Astrocyte of the cerebellum (primary cell): Measurements from ENCODE around the gene ZNF491.
"Not testable (repeated sequence)": the region's sequence is repeated elsewhere in the genome, so short reads cannot be mapped to it uniquely, and the experiment has no call there.

Experiments
- DNase-seq: peaks from one replicate; pipeline ENCODE4 v3.0.0-alpha.2; 2011; ENCODE audit warnings: low read depth
- H3K4me3 ChIP-seq: 2 replicates; pipeline ENCODE4 v1.5.1; 2011; ENCODE audit warnings: mild to moderate bottlenecking, low read depth, low read length, moderate library complexity
- CTCF ChIP-seq: IDR thresholded peaks from 2 replicates; pipeline ENCODE4 v1.5.1; 2012; ENCODE audit warnings: low read length, low read depth, moderate library complexity, mild to moderate bottlenecking; ENCODE audit errors: missing control alignments
- in situ Hi-C: cut with HindIII; loops from 2 replicates; pipeline ENCODE4 v1.10.0; 2017; ENCODE audit warnings: low sequenced_read_pairs

Gene ZNF491

GRCh38 chr19:11763117-11763516 is 35.2 kb upstream of the ZNF491 start:
- H3K4me3 ChIP-seq: no peak overlapping the region
- in situ Hi-C loops: no loop called here
- no peak for TF ChIP-seq CTCF
- no peak for DNase-seq

- DNase-seq: no peak
- H3K4me3 ChIP-seq: no peak overlapping the region
- no peak for TF ChIP-seq CTCF
- in situ Hi-C loops: no loop called here
These were observed 34.7 kb upstream of the ZNF491 start for GRCh38 chr19:11763611-11764010.

- H3K4me3 ChIP-seq: peak within 1 kb of the TSS; percentile 68
- TF ChIP-seq CTCF: no peak
- in situ Hi-C loops: no loop called here
- peak; percentile 68 for DNase-seq
These were observed 31.4 kb upstream of the ZNF491 start, which contains the start of gene ZNF441 for GRCh38 chr19:11766597-11767591. ZNF441 (plus strand) TSS chr19:11767000; CDS start chr19:11767194, 194 bp downstream.

GRCh38 chr19:11767633-11768133 is 30.6 kb upstream of the ZNF491 start:
- in situ Hi-C loops: no loop called here
- no peak for TF ChIP-seq CTCF
- H3K4me3 ChIP-seq: peak overlapping the region; percentile 68
- DNase-seq: no peak

- TF ChIP-seq CTCF: no peak
- no peak overlapping the region for H3K4me3 ChIP-seq
- in situ Hi-C loops: no loop called here
- DNase-seq: no peak
These were observed 28.3 kb upstream of the ZNF491 start for GRCh38 chr19:11769995-11770394.

GRCh38 chr19:11771520-11771919 is 26.8 kb upstream of the ZNF491 start:
- DNase-seq, in situ Hi-C loops, H3K4me3 ChIP-seq: not testable (repeated sequence)

- in situ Hi-C loops, DNase-seq, H3K4me3 ChIP-seq: not testable (repeated sequence)
These were observed 21.7 kb upstream of the ZNF491 start for GRCh38 chr19:11776669-11777068.
